OCI-LY3 (cell line): ENCODE data around the gene KLRB1.

Experiments used
- H2AFZ ChIP-seq: fragments of 200-600, 300-600 bp; shearing (Covaris generic); 2 replicates; pipeline ENCODE4 v1.6.0; 2014; ENCODE audit warnings: antibody characterized with exemption, low read depth, low read length
- H3K27ac ChIP-seq: fragments of 200-600, 300-600 bp; sonication (generic); 2 replicates; pipeline ENCODE4 v1.5.1; 2014; ENCODE audit warnings: mild to moderate bottlenecking, low read length, moderate library complexity, mixed read lengths
- H3K27me3 ChIP-seq: fragments of 200-600, 300-600 bp; sonication (generic); 2 replicates; pipeline ENCODE4 v1.6.1; 2014; ENCODE audit warnings: low read depth, low read length, mixed read lengths
- H3K36me3 ChIP-seq: fragments of 200-600, 300-600 bp; sonication (generic); replicated peaks from 2 replicates; pipeline ENCODE3; 2014; ENCODE audit warnings: low read depth, low read length, mixed read lengths
- H3K4me1 ChIP-seq: fragments of 300-600, 200-600 bp; sonication (generic); 2 replicates; pipeline ENCODE4 v1.6.1; 2014; ENCODE audit warnings: low read length, mixed read lengths
- H3K4me2 ChIP-seq: fragments of 200-600, 300-600 bp; sonication (generic); 2 replicates; pipeline ENCODE4 v1.6.1; 2014; ENCODE audit warnings: low read length, mixed read lengths
- H3K4me3 ChIP-seq: fragments of 300-600, 200-600 bp; sonication (generic); 2 replicates; pipeline ENCODE4 v1.5.1; 2014; ENCODE audit warnings: antibody characterized with exemption, mild to moderate bottlenecking, low read length, moderate library complexity
- H3K79me2 ChIP-seq: fragments of 300-600, 200-600 bp; shearing (Covaris generic); 2 replicates; pipeline ENCODE4 v1.6.1; 2014; ENCODE audit warnings: mild to moderate bottlenecking, low read length, mixed read lengths
- H3K9ac ChIP-seq: fragments of 300-600, 200-600 bp; shearing (Covaris generic); 2 replicates; pipeline ENCODE4 v1.6.0; 2014; ENCODE audit warnings: mild to moderate bottlenecking, low read length, moderate library complexity
- H3K9me3 ChIP-seq: fragments of 200-600, 300-600 bp; shearing (Covaris generic); 2 replicates; pipeline ENCODE4 v1.6.1; 2014; ENCODE audit warnings: low read length, mixed read lengths; ENCODE audit not compliant: insufficient read depth
- H4K20me1 ChIP-seq: fragments of 200-600, 300-600 bp; sonication (generic); 2 replicates; pipeline ENCODE4 v1.6.1; 2016; ENCODE audit warnings: low read length, mixed read lengths; ENCODE audit not compliant: insufficient read depth
- CTCF ChIP-seq: fragments of 200-600, 300-600 bp; sonication (generic); IDR thresholded peaks from 2 replicates; pipeline ENCODE4 v1.5.1; 2014; ENCODE audit warnings: antibody characterized with exemption, low read length, low read depth
- EZH2phosphoT487 ChIP-seq: fragments of 200-600 bp; shearing (Covaris generic); IDR thresholded peaks from 2 replicates; pipeline ENCODE4 v1.6.1; 2018; ENCODE audit warnings: antibody characterized with exemption, mixed run types, low read depth

KLRB1 gene

GRCh38 chr12:9636150-9636850 is 28.6 kb upstream of the KLRB1 start:
- Histone ChIP-seq H3K4me1 (peaks cover 46% of the 10 kb centered on the region), H3K79me2 (peaks cover 10% of the 10 kb centered on the region), H2AFZ (no peak overlapping the region), H3K9ac (peak overlapping the region; percentile 57), H3K4me3 (no peak overlapping the region), H3K9me3 (no peaks in the 10 kb centered on the region; the same call in 1 of the 2 replicates), H3K4me2 (peak overlapping the region; percentile 38), H4K20me1 (no peaks in the 10 kb centered on the region), H3K27me3 (no peaks in the 10 kb centered on the region), H3K27ac (peak overlapping the region; percentile 79), H3K36me3 (peaks cover 24% of the 10 kb centered on the region)
- no peak for TF ChIP-seq EZH2phosphoT487
- no peak for TF ChIP-seq CTCF

- H3K9ac ChIP-seq = peak overlapping the region; percentile 57
- H3K27me3 ChIP-seq = no peaks in the 10 kb centered on the region
- peak overlapping the region; percentile 15; the same call in 1 of the 2 replicates for H3K4me3 ChIP-seq
- H4K20me1 ChIP-seq = no peaks in the 10 kb centered on the region
- H3K36me3 ChIP-seq = peaks cover 18% of the 10 kb centered on the region
- H3K79me2 ChIP-seq = peaks cover 10% of the 10 kb centered on the region
- peak overlapping the region; percentile 51; the same call in 1 of the 2 replicates for H2AFZ ChIP-seq
- peaks cover 46% of the 10 kb centered on the region for H3K4me1 ChIP-seq
- no peaks in the 10 kb centered on the region; the same call in 1 of the 2 replicates for H3K9me3 ChIP-seq
- H3K27ac ChIP-seq = peak overlapping the region; percentile 79
- no peak for TF ChIP-seq CTCF
- TF ChIP-seq EZH2phosphoT487 = no peak
- peak overlapping the region; percentile 38 for H3K4me2 ChIP-seq
Observed at GRCh38 chr12:9634969-9635754, 27.4 kb upstream of the KLRB1 start.

GRCh38 chr12:9634177-9634803 is 26.6 kb upstream of the KLRB1 start:
- no peaks in the 10 kb centered on the region; the same call in 1 of the 2 replicates for H3K9me3 ChIP-seq
- no peaks in the 10 kb centered on the region for H4K20me1 ChIP-seq
- no peaks in the 10 kb centered on the region for H3K27me3 ChIP-seq
- H3K36me3 ChIP-seq = peaks cover 18% of the 10 kb centered on the region
- peaks cover 46% of the 10 kb centered on the region for H3K4me1 ChIP-seq
- H3K27ac ChIP-seq = peak overlapping the region; percentile 79
- peak overlapping the region; percentile 15 for H3K4me3 ChIP-seq
- H2AFZ ChIP-seq = peak overlapping the region; percentile 51; the same call in 1 of the 2 replicates
- H3K9ac ChIP-seq = peak overlapping the region; percentile 57
- H3K4me2 ChIP-seq = peak overlapping the region; percentile 38
- peaks cover 10% of the 10 kb centered on the region for H3K79me2 ChIP-seq
- TF ChIP-seq CTCF (peak; percentile 91), EZH2phosphoT487 (no peak)

GRCh38 chr12:9632766-9633165 is 25.1 kb upstream of the KLRB1 start:
- Histone ChIP-seq H3K27ac (no peak overlapping the region), H4K20me1 (no peaks in the 10 kb centered on the region), H2AFZ (no peak overlapping the region), H3K4me3 (no peak overlapping the region), H3K27me3 (no peaks in the 10 kb centered on the region), H3K79me2 (peaks cover 10% of the 10 kb centered on the region), H3K36me3 (peaks cover 15% of the 10 kb centered on the region), H3K4me1 (peaks cover 42% of the 10 kb centered on the region), H3K9me3 (no peaks in the 10 kb centered on the region), H3K4me2 (no peak overlapping the region), H3K9ac (no peak overlapping the region)
- TF ChIP-seq EZH2phosphoT487 (no peak), CTCF (no peak)
